DOHH2 (cell line): ENCODE measurements around the gene ALG8.
"Not testable (repeated sequence)": the region's sequence is repeated elsewhere in the genome, so short reads cannot be mapped to it uniquely, and the experiment has no call there.

Experiments used
- H3F3A ChIP-seq: fragments of 200-600 bp; sonication (generic), shearing (Covaris generic); 2 replicates; pipeline ENCODE4 v1.6.0; 2016; ENCODE audit warnings: antibody characterized with exemption, mild to moderate bottlenecking; ENCODE audit not compliant: control insufficient read depth, insufficient read depth
- H3K27ac ChIP-seq: fragments of 200-600 bp; sonication (generic); 2 replicates; pipeline ENCODE4 v1.5.1; 2014; ENCODE audit warnings: low read depth, mild to moderate bottlenecking, low read length, moderate library complexity
- H3K27me3 ChIP-seq: fragments of 200-600 bp; sonication (generic); 2 replicates; pipeline ENCODE4 v1.6.1; 2014; ENCODE audit warnings: mild to moderate bottlenecking, low read length, mixed read lengths; ENCODE audit not compliant: control insufficient read depth
- H3K36me3 ChIP-seq: fragments of 200-600 bp; sonication (generic); 2 replicates; pipeline ENCODE4 v1.6.1; 2014; ENCODE audit warnings: mild to moderate bottlenecking, low read length, moderate library complexity, mixed read lengths; ENCODE audit not compliant: control insufficient read depth
- H3K4me1 ChIP-seq: fragments of 200-600 bp; sonication (generic); 2 replicates; pipeline ENCODE4 v1.6.1; 2014; ENCODE audit warnings: mild to moderate bottlenecking, low read length, mixed read lengths; ENCODE audit not compliant: control insufficient read depth
- H3K4me2 ChIP-seq: fragments of 200-600 bp; sonication (generic); 2 replicates; pipeline ENCODE4 v1.6.0; 2014; ENCODE audit warnings: mild to moderate bottlenecking, low read length, moderate library complexity
- H3K4me3 ChIP-seq: fragments of 200-600 bp; sonication (generic); 2 replicates; pipeline ENCODE4 v1.5.1; 2014; ENCODE audit warnings: mild to moderate bottlenecking, low read length, mixed read lengths
- H3K79me2 ChIP-seq: fragments of 200-600 bp; sonication (generic); 2 replicates; pipeline ENCODE4 v1.6.1; 2014; ENCODE audit warnings: mild to moderate bottlenecking, low read length, mixed read lengths; ENCODE audit not compliant: control insufficient read depth
- H3K9me2 ChIP-seq: fragments of 200-600 bp; sonication (generic); replicated peaks from 2 replicates; pipeline ENCODE4 v1.6.1; 2014; ENCODE audit warnings: mild to moderate bottlenecking, low read length, mixed read lengths; ENCODE audit not compliant: control insufficient read depth
- H3K9me3 ChIP-seq: fragments of 200-600 bp; sonication (generic); 2 replicates; pipeline ENCODE4 v1.6.1; 2014; ENCODE audit warnings: antibody characterized with exemption, low read length, mixed read lengths; ENCODE audit not compliant: control insufficient read depth, insufficient read depth
- H4K20me1 ChIP-seq: fragments of 200-600 bp; sonication (generic); 2 replicates; pipeline ENCODE4 v1.6.0; 2014; ENCODE audit warnings: low read depth, mild to moderate bottlenecking, antibody characterized with exemption, low read length, moderate library complexity; ENCODE audit not compliant: control insufficient read depth, insufficient read depth
- CTCF ChIP-seq: fragments of 200-600 bp; sonication (generic); IDR thresholded peaks from one replicate; pipeline ENCODE4 v1.5.1; 2014; ENCODE audit warnings: antibody characterized with exemption, mild to moderate bottlenecking, low read depth, low read length; ENCODE audit not compliant: poor library complexity, severe bottlenecking
- EZH2phosphoT487 ChIP-seq: fragments of 200-600 bp; sonication (generic); IDR thresholded peaks from 2 replicates; pipeline ENCODE4 v1.6.1; 2017; ENCODE audit warnings: borderline replicate concordance, mild to moderate bottlenecking, antibody characterized with exemption, low read length, moderate library complexity, mixed read lengths

The ALG8 gene

GRCh38 chr11:78179459-78180071 lies 40.1 kb upstream of the ALG8 start:
- no peaks in the 10 kb centered on the region for H4K20me1 ChIP-seq
- no peaks in the 10 kb centered on the region for H3K4me1 ChIP-seq
- no peaks in the 10 kb centered on the region for H3F3A ChIP-seq
- no peak overlapping the region for H3K4me3 ChIP-seq
- no peaks in the 10 kb centered on the region for H3K36me3 ChIP-seq
- TF ChIP-seq CTCF = no peak
- no peak for TF ChIP-seq EZH2phosphoT487
- H3K9me3 ChIP-seq = no peaks in the 10 kb centered on the region
- H3K9me2 ChIP-seq = no peaks in the 10 kb centered on the region
- no peak overlapping the region for H3K27ac ChIP-seq
- no peaks in the 10 kb centered on the region for H3K79me2 ChIP-seq
- no peaks in the 10 kb centered on the region for H3K27me3 ChIP-seq
- H3K4me2 ChIP-seq = no peak overlapping the region

GRCh38 chr11:78177216-78177615 lies 37.8 kb upstream of the ALG8 start:
- H3K4me2 ChIP-seq = no peak overlapping the region
- no peaks in the 10 kb centered on the region for H3K4me1 ChIP-seq
- H3K27me3 ChIP-seq = no peaks in the 10 kb centered on the region
- H3K9me3 ChIP-seq = no peaks in the 10 kb centered on the region
- H3K9me2 ChIP-seq = no peaks in the 10 kb centered on the region
- H3F3A ChIP-seq = no peaks in the 10 kb centered on the region
- no peaks in the 10 kb centered on the region for H4K20me1 ChIP-seq
- H3K79me2 ChIP-seq = no peaks in the 10 kb centered on the region
- TF ChIP-seq EZH2phosphoT487 (no peak), CTCF (no peak)
- H3K27ac ChIP-seq = no peak overlapping the region
- H3K4me3 ChIP-seq = no peak overlapping the region
- H3K36me3 ChIP-seq = no peaks in the 10 kb centered on the region

- H3K9me2 ChIP-seq = no peaks in the 10 kb centered on the region
- TF ChIP-seq EZH2phosphoT487 = no peak
- TF ChIP-seq CTCF = no peak
- H3K36me3 ChIP-seq = no peaks in the 10 kb centered on the region
- no peak overlapping the region for H3K4me3 ChIP-seq
- H3F3A ChIP-seq = no peaks in the 10 kb centered on the region
- no peaks in the 10 kb centered on the region for H3K27me3 ChIP-seq
- H4K20me1 ChIP-seq = no peaks in the 10 kb centered on the region
- no peaks in the 10 kb centered on the region for H3K4me1 ChIP-seq
- no peaks in the 10 kb centered on the region for H3K79me2 ChIP-seq
- H3K4me2 ChIP-seq = no peak overlapping the region
- H3K27ac ChIP-seq = no peak overlapping the region
- H3K9me3 ChIP-seq = no peaks in the 10 kb centered on the region
Observed at GRCh38 chr11:78176605-78177141, 37.2 kb upstream of the ALG8 start.

DNA sequence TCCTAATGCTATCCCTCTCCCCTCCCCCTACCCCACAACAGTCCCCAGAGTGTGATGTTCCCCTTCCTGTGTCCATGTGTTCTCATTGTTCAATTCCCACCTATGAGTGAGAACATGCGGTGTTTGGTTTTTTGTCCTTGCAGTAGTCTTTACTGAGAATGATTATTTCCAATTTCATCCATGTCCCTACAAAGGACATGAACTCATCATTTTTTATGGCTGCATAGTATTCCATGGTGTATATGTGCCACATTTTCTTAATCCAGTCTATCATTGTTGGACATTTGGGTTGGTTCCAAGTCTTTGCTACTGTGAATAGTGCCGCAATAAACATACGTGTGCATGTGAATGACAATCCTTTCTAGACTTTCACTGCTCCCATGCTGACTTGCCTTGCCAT lies 36.4 kb upstream of the ALG8 start:
- H4K20me1 ChIP-seq, H3K4me3 ChIP-seq, H3K36me3 ChIP-seq, H3K9me2 ChIP-seq, H3K27ac ChIP-seq, H3K9me3 ChIP-seq, H3F3A ChIP-seq, H3K4me1 ChIP-seq, H3K27me3 ChIP-seq, H3K79me2 ChIP-seq, H3K4me2 ChIP-seq: not testable (repeated sequence)
